Measurements from ENCODE around the gene MYH14. TPM values are rescaled to one million over a fixed set of nuclear protein-coding genes. Genes with fewer than 3 reads are reported as not detected.

MYH14 gene
- total and polyA plus RNA-seq, 2 of the 8 experiments (the other 6 are each of a cell fraction or from before 2014, with no cell fraction given), result 17.3 to 28.6 TPM

DNA sequence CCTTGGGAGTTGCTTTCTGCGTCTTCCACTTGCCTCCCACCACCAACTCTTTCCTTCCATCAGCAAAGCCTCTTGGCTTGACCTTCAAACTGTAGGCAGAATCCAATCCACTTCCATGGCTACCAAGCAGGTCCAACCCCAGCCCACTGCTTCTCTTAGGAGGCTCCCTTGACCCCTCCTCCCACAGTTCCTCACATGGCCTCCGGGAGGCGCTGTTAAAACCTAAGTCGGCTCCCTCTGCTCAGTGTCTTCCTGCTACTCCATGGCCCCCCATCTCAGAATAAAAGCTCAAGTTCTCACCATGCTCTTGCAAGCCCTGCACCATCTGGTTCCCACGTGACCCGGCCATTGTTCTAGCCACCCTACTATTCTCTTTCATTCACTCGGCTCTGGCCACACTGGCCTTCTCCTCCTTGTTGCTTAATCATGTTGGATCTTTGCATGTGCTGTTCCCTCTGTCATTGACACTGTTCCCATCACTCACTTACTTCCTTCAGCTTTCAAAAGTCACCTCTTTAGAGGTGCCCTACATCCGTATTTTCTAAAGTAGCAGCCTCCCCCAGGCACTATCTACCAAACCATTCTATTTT lies 47.8 kb upstream of the MYH14 start:
- H2BK15ac ChIP-seq (ENCODE audit: low read length), result no peak overlapping the region
- 82% methylated on average over 8 of the region's 8 CpGs; no CpG with 5 or more reads in 1 of the 2 experiments for WGBS, 2 experiments (ENCODE audit: extremely low coverage in 1 of 2, insufficient coverage in 1 of 2, insufficient read length in 1 of 2, insufficient replicate concordance in 2 of 2, low coverage in 1 of 2, low lambda C conversion rate in 2 of 2, missing lambda C conversion rate in 1 of 2)
- H3K4me3 ChIP-seq (ENCODE audit: extremely low read depth in 1 of 4, insufficient read depth in 2 of 4, low read depth in 3 of 4, low read length in 4 of 4), result no peak overlapping the region
- FAIRE-seq, result no peak
- H3K9ac ChIP-seq (replicated peaks in 1 of 4; ENCODE audit: extremely low read depth in 1 of 4, low read depth in 3 of 4, low read length in 3 of 4), result no peak overlapping the region
- H4K20me1 ChIP-seq (replicated peaks in 1 of 2; ENCODE audit: control insufficient read depth in 1 of 2, insufficient read depth in 2 of 2, low read length in 2 of 2), result no peaks in the 10 kb centered on the region
- no peaks in the 10 kb centered on the region for H3K4me1 ChIP-seq (replicated peaks in 1 of 4; ENCODE audit: control insufficient read depth in 3 of 4, insufficient read depth in 4 of 4, low read length in 3 of 4)
- no peaks in the 10 kb centered on the region for H3K23me2 ChIP-seq (ENCODE audit: low read depth, low read length)
- H2BK12ac ChIP-seq (ENCODE audit: low read depth, low read length), result no peak overlapping the region
- H3K36me3 ChIP-seq (ENCODE audit: control insufficient read depth in 2 of 4, insufficient read depth in 4 of 4, low read length in 3 of 4), result no peaks in the 10 kb centered on the region
- no peaks in the 10 kb centered on the region for H3K79me1 ChIP-seq (ENCODE audit: low read depth, low read length)
- H3K56ac ChIP-seq (replicated peaks; ENCODE audit: insufficient read length, low read depth, low read length), result no peak overlapping the region
- H3K4ac ChIP-seq (replicated peaks; ENCODE audit: insufficient read length, low read depth, low read length), result no peak overlapping the region
- H2BK20ac ChIP-seq (ENCODE audit: low read length), result no peak overlapping the region
- no peak overlapping the region for H2BK120ac ChIP-seq (replicated peaks; ENCODE audit: low read depth, low read length)
- H4K91ac ChIP-seq (replicated peaks; ENCODE audit: insufficient read length, low read length), result no peak overlapping the region
- no peaks in the 10 kb centered on the region for H3K79me2 ChIP-seq (ENCODE audit: control insufficient read depth in 1 of 2, insufficient read depth in 2 of 2, low read length in 2 of 2)
- DNase-seq (ENCODE audit: low read depth in 1 of 2, low spot score in 2 of 2), result peak in 1 of 2 experiments; percentile 63
- H3K23ac ChIP-seq (ENCODE audit: insufficient read length), result no peak overlapping the region
- no peaks in the 10 kb centered on the region for H3K27me3 ChIP-seq (replicated peaks in 1 of 4; ENCODE audit: control insufficient read depth in 3 of 4, extremely low read depth in 1 of 4, insufficient read depth in 3 of 4, low read length in 3 of 4)
- peaks cover 0 to 7% of the 10 kb centered on the region in 2 experiments; a peak in 2 of 4 replicates for H3K9me3 ChIP-seq (ENCODE audit: insufficient read depth in 2 of 2, low read depth in 1 of 2, low read length in 1 of 2)
- no peak overlapping the region for H3K4me2 ChIP-seq (ENCODE audit: insufficient read depth in 1 of 2, low read depth in 2 of 2, low read length in 2 of 2)
- no peak overlapping the region for H4K8ac ChIP-seq (ENCODE audit: extremely low read depth, insufficient read depth, low read length)
- ChIA-PET CTCF (ENCODE audit: partially characterized antibody) (interaction anchor here (0.7 to 1.9 kb wide), 12 partner anchors 9 to 201 kb away, joined by 3 to 7 read pairs (median 4); no protein-coding TSS in a partner anchor), POLR2A (ENCODE audit: partially characterized antibody) (no interaction called here)
- no peak overlapping the region for H3K14ac ChIP-seq (ENCODE audit: insufficient read length)
- no peak overlapping the region for H2AFZ ChIP-seq (ENCODE audit: low read length)
- no peak overlapping the region for H3K18ac ChIP-seq (ENCODE audit: extremely low read depth, low read length)
- no peak overlapping the region for H3K27ac ChIP-seq (ENCODE audit: low read depth, low read length)
- H4K5ac ChIP-seq (ENCODE audit: insufficient read length, low read depth, low read length), result no peak overlapping the region
- no peak overlapping the region for H2AK5ac ChIP-seq (ENCODE audit: low read depth, low read length)
- TF ChIP-seq CEBPB (IDR thresholded peaks at IDR 0.05; ENCODE audit: low read depth, low read length) (no peak), KDM1A (IDR thresholded peaks at IDR 0.05; ENCODE audit: borderline replicate concordance, low read length) (peak; percentile 65; the same call in 1 of the 2 replicates), RAD21 (IDR thresholded peaks at IDR 0.05 in 1 of 2, conservative IDR thresholded peaks at IDR 0.05 in 1 of 2; ENCODE audit: low read depth in 2 of 2, low read length in 2 of 2) (peak in 1 of 2 experiments; percentile 30; a peak in 2 of 4 replicates), SP1 (IDR thresholded peaks at IDR 0.05; ENCODE audit: low read depth, low read length) (no peak)
- TF ChIP-seq, protein P1, sequence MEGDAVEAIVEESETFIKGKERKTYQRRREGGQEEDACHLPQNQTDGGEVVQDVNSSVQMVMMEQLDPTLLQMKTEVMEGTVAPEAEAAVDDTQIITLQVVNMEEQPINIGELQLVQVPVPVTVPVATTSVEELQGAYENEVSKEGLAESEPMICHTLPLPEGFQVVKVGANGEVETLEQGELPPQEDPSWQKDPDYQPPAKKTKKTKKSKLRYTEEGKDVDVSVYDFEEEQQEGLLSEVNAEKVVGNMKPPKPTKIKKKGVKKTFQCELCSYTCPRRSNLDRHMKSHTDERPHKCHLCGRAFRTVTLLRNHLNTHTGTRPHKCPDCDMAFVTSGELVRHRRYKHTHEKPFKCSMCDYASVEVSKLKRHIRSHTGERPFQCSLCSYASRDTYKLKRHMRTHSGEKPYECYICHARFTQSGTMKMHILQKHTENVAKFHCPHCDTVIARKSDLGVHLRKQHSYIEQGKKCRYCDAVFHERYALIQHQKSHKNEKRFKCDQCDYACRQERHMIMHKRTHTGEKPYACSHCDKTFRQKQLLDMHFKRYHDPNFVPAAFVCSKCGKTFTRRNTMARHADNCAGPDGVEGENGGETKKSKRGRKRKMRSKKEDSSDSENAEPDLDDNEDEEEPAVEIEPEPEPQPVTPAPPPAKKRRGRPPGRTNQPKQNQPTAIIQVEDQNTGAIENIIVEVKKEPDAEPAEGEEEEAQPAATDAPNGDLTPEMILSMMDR (IDR thresholded peaks at IDR 0.05; ENCODE audit: control extremely low read depth in 1 of 3, insufficient read depth in 1 of 3, low read depth in 1 of 3, low read length in 3 of 3), result peak; percentile 52 to 73 (median 64)
- H2BK5ac ChIP-seq (ENCODE audit: low read depth, low read length), result no peak overlapping the region
